Nephron progenitor cell (in vitro differentiated cells): ENCODE results near the gene APBB1IP.

Experiments
- DNase-seq: peaks from one replicate; pipeline ENCODE4 v3.0.0; 2021
- H3K27ac Mint-ChIP-seq: 2 replicates; pipeline ENCODE4 v1.8.0; 2021; ENCODE audit warnings: mild to moderate bottlenecking, moderate library complexity, mixed read lengths
- H3K27me3 Mint-ChIP-seq: 2 replicates; pipeline ENCODE4 v1.8.0; 2021; ENCODE audit warnings: mild to moderate bottlenecking, low read depth, mixed read lengths; ENCODE audit not compliant: poor library complexity
- H3K36me3 Mint-ChIP-seq: 2 replicates; pipeline ENCODE4 v1.8.0; 2021; ENCODE audit warnings: low read depth, mixed read lengths
- H3K4me1 Mint-ChIP-seq: 2 replicates; pipeline ENCODE4 v1.8.0; 2021; ENCODE audit warnings: mixed read lengths
- H3K4me3 Mint-ChIP-seq: 2 replicates; pipeline ENCODE4 v1.8.0; 2021; ENCODE audit warnings: mild to moderate bottlenecking, moderate library complexity, mixed read lengths
- H3K9me3 Mint-ChIP-seq: 2 replicates; pipeline ENCODE4 v1.8.0; 2021; ENCODE audit warnings: mild to moderate bottlenecking, moderate library complexity, mixed read lengths
- TF ChIP-seq, protein P1 (sequence below): fragments of 200-600 bp; sonication (generic); IDR thresholded peaks from 2 replicates; pipeline ENCODE4 v1.5.0; 2021; ENCODE audit warnings: antibody characterized with exemption

APBB1IP gene

DNA sequence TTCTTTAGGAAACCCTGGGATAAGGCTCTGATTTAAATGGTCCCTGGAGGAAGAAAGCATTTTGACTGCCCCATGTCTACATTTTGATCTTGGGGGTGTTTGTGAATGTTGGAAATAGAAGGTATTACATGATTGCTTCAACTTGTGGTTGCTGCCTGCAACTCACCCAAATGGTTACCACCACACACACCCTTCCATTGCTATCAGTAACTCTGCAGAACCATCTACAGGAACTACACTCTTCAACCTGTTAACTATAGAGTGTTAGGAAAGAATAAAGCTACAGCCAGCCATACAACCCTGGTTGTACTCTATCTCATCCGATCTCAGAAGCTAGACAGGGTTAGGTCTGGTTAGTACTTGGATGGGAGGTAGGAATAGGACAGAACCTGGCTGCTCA, 71.2 kb downstream of the APBB1IP start:
- Mint-ChIP-seq H3K4me1 (no peaks in the 10 kb centered on the region), H3K4me3 (no peak overlapping the region), H3K9me3 (peaks cover 21% of the 10 kb centered on the region), H3K36me3 (no peaks in the 10 kb centered on the region), H3K27ac (no peak overlapping the region), H3K27me3 (peaks cover 4% of the 10 kb centered on the region)
- DNase-seq = no peak
- TF ChIP-seq, protein P1, sequence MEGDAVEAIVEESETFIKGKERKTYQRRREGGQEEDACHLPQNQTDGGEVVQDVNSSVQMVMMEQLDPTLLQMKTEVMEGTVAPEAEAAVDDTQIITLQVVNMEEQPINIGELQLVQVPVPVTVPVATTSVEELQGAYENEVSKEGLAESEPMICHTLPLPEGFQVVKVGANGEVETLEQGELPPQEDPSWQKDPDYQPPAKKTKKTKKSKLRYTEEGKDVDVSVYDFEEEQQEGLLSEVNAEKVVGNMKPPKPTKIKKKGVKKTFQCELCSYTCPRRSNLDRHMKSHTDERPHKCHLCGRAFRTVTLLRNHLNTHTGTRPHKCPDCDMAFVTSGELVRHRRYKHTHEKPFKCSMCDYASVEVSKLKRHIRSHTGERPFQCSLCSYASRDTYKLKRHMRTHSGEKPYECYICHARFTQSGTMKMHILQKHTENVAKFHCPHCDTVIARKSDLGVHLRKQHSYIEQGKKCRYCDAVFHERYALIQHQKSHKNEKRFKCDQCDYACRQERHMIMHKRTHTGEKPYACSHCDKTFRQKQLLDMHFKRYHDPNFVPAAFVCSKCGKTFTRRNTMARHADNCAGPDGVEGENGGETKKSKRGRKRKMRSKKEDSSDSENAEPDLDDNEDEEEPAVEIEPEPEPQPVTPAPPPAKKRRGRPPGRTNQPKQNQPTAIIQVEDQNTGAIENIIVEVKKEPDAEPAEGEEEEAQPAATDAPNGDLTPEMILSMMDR = no peak

DNA sequence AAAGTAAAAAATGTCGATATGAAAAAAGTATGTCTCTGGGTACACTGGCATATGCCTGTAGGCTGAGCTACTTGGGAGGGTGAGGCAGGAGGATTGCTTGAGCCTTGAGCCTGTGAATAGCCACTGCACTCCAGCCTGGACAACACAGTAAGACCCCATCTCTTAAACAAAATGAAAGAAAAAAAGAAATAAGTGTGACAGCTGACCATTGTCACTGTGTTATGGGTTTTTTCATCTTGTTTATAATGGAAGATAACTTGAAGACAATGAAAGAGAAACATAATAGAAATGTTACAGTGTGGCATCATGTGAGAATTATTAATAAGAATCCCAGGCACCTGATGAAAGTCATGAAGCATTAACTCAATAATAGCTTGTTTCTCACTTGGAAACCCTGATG, 75.0 kb downstream of the APBB1IP start:
- Mint-ChIP-seq H3K27me3 (peaks cover 12% of the 10 kb centered on the region), H3K9me3 (peaks cover 21% of the 10 kb centered on the region), H3K36me3 (no peaks in the 10 kb centered on the region), H3K4me1 (peaks cover 8% of the 10 kb centered on the region), H3K4me3 (no peak overlapping the region), H3K27ac (no peak overlapping the region)
- TF ChIP-seq, protein P1 = no peak
- DNase-seq = no peak

DNA sequence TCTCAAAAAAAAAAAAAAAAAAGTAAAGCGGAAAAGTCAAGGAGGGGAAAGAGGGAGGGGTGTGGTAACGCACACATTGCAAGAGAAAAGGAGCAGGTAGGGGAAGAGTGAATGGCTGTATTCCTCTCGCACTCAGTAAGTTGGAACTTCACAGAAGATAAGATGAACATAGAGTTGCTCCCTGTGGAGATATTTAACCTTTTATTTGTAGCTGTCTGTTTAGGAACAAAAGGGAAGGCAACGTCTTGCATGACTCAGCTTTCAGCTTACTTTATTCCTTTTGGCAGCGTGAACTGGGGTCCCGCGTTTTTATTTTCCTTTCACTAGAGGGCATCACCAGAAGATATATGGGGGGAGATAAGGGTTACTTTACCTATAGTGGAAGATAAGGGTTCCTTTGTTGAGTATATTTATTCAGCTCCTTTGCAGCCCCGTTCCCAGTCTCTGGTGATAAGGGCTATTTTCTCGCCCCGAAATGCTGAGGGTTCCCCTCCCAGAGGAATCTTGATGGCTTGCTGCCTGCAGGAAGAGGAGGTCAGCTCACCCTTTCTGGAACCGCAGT, 78.5 kb downstream of the APBB1IP start:
- Mint-ChIP-seq H3K27me3 (peaks cover 12% of the 10 kb centered on the region), H3K9me3 (peaks cover 22% of the 10 kb centered on the region), H3K4me1 (peaks cover 8% of the 10 kb centered on the region), H3K36me3 (no peaks in the 10 kb centered on the region), H3K27ac (no peak overlapping the region), H3K4me3 (no peak overlapping the region)
- TF ChIP-seq, protein P1 = no peak
- DNase-seq = no peak

DNA sequence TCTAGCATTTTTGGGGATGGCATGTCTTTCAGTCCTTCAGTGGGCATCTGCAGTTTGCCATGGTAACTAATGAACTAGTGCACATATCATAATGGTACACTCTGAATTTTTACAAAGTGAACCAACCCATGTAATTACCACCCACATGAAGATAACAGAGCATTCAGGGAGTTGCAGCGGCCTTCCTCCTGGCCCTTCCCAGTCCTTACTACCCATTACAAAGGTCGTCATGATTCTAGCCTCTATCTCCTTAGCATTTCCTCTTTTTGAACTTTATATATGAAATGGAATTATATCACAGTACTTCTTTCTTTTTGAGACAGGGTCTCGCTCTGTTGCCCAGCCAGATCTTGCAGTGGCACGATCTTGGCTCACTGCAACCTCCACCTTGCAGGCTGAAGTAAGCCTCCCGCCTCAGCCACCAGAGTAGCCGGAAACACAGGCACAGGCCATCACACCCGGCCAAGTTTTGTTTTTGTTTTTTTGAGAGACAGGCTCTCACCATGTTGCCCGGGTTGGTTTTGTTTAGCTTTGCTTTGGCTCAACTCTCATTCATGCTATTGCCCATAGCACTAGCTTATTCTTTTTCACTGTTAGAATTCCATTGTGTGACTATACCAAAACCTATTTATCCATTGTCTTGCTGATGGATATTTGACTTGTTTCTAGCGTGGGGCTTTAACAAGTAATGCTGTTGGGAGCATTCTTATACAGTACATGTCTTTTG, 79.2 kb downstream of the APBB1IP start:
- H3K9me3 Mint-ChIP-seq = peaks cover 22% of the 10 kb centered on the region
- no peak for DNase-seq
- H3K4me3 Mint-ChIP-seq = no peak overlapping the region
- TF ChIP-seq, protein P1 = no peak
- H3K27me3 Mint-ChIP-seq = peaks cover 12% of the 10 kb centered on the region
- H3K36me3 Mint-ChIP-seq = no peaks in the 10 kb centered on the region
- H3K4me1 Mint-ChIP-seq = peaks cover 8% of the 10 kb centered on the region
- H3K27ac Mint-ChIP-seq = no peak overlapping the region

DNA sequence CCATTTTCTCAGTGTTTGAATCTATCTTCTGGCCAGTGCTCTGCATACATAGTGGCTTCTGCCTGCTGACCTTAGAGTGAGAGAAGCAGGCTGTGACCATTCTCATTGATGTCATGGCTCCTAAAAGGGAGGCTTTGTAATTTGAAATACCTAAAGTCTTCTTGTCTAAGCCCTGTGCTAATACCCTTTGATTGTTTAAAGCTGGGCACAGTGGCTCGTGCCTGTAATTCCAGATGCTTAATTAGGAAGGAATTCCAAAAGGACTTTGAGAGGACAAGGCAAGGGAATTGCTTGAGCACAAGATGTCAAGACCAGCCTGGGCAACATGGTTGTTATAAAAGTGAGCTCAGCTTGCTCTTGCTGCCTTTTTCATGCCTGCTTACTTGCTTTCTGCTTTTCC, 81.7 kb downstream of the APBB1IP start:
- Mint-ChIP-seq H3K36me3 (no peaks in the 10 kb centered on the region), H3K27me3 (peaks cover 8% of the 10 kb centered on the region), H3K9me3 (peaks cover 8% of the 10 kb centered on the region), H3K4me3 (no peak overlapping the region), H3K27ac (no peak overlapping the region), H3K4me1 (peaks cover 17% of the 10 kb centered on the region)
- no peak for DNase-seq
- TF ChIP-seq, protein P1 = no peak

DNA sequence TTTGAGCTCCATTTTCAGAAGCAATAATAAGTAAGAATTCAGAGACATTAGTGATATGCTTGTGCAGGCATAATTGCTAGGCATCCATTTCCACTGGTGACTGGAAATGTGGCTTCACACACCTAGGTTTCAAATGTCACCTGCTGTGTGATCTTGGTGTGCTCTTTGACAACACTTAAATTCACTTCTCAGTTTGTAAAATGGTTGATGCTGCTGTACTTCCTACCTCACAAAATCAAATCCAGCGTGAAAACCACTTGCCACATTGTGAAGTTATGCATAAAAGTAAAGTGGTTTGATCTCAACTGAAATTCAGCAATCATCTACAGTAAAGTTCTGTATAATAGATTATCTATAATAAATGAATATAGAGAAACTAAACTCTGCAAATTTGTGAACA, 82.4 kb downstream of the APBB1IP start:
- no peaks in the 10 kb centered on the region for H3K36me3 Mint-ChIP-seq
- TF ChIP-seq, protein P1 = no peak
- no peak overlapping the region for H3K4me3 Mint-ChIP-seq

More for the DNA sequence above, 82.4 kb downstream of the APBB1IP start:
- DNase-seq = no peak
- Mint-ChIP-seq H3K27me3 (peaks cover 5% of the 10 kb centered on the region), H3K9me3 (peaks cover 8% of the 10 kb centered on the region), H3K4me1 (peaks cover 17% of the 10 kb centered on the region), H3K27ac (no peak overlapping the region)
